ENCODE results near the gene PUS7L.

Gene PUS7L, protein sequence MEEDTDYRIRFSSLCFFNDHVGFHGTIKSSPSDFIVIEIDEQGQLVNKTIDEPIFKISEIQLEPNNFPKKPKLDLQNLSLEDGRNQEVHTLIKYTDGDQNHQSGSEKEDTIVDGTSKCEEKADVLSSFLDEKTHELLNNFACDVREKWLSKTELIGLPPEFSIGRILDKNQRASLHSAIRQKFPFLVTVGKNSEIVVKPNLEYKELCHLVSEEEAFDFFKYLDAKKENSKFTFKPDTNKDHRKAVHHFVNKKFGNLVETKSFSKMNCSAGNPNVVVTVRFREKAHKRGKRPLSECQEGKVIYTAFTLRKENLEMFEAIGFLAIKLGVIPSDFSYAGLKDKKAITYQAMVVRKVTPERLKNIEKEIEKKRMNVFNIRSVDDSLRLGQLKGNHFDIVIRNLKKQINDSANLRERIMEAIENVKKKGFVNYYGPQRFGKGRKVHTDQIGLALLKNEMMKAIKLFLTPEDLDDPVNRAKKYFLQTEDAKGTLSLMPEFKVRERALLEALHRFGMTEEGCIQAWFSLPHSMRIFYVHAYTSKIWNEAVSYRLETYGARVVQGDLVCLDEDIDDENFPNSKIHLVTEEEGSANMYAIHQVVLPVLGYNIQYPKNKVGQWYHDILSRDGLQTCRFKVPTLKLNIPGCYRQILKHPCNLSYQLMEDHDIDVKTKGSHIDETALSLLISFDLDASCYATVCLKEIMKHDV

GRCh38 chr12:43758728-43759563, at the start of gene PUS7L, which contains the start of gene IRAK4:
Gene PUS7L (minus strand): TSS chr12:43758790. CDS start chr12:43755245, 3,545 bp downstream.
Gene IRAK4 (plus strand): TSS chr12:43758951. CDS start chr12:43768112, 9,161 bp downstream.
- no peak for TF ChIP-seq CTCF (IDR thresholded peaks at IDR 0.05; ENCODE audit: insufficient read depth, low read depth, low read length, missing control alignments)
- H3K4me3 ChIP-seq (ENCODE audit: low read depth, low read length), result peak within 1 kb of the TSS; percentile 68
- peak; percentile 95 for DNase-seq (ENCODE audit: low read depth)

DNA sequence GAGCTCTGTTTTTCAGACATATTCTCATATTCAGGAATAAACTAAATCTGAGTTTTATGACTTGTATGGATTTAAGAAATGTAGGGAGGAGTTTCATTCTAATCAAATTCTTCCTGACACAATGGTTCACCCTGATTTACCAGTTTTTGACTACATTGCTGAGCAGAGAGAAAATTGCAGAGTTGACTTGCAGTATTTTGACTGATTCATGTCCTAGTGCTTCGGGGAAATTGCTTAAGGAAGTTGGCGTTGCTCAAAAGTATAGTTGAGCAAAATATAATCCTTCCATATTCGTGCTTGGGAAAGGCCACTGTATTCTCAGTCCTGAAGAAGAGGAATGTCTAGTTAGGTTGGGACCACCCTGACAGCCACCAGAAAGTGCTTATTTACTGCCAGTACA, 48.8 kb upstream of the PUS7L start:
- DNase-seq (ENCODE audit: low read depth), result no peak
- no peak overlapping the region for H3K4me3 ChIP-seq (ENCODE audit: low read depth, low read length)
- no peak for TF ChIP-seq CTCF (IDR thresholded peaks at IDR 0.05; ENCODE audit: insufficient read depth, low read depth, low read length, missing control alignments)

- DNase-seq (ENCODE audit: low read depth), result peak; percentile 9
- H3K4me3 ChIP-seq (ENCODE audit: low read depth, low read length), result peak overlapping the region; percentile 98
- no peak for TF ChIP-seq CTCF (IDR thresholded peaks at IDR 0.05; ENCODE audit: insufficient read depth, low read depth, low read length, missing control alignments)
These were observed 48.1 kb upstream of the PUS7L start for GRCh38 chr12:43806737-43807072.

- DNase-seq (ENCODE audit: low read depth), result peak; percentile 89
- H3K4me3 ChIP-seq (ENCODE audit: low read depth, low read length), result peak within 1 kb of the TSS; percentile 98
- TF ChIP-seq CTCF (IDR thresholded peaks at IDR 0.05; ENCODE audit: insufficient read depth, low read depth, low read length, missing control alignments), result peak; percentile 23
These were observed 47.5 kb upstream of the PUS7L start, which contains the start of gene TWF1 for GRCh38 chr12:43805860-43806736. Gene TWF1 (minus strand): TSS chr12:43806317. CDS start chr12:43806245, 72 bp downstream.

DNA sequence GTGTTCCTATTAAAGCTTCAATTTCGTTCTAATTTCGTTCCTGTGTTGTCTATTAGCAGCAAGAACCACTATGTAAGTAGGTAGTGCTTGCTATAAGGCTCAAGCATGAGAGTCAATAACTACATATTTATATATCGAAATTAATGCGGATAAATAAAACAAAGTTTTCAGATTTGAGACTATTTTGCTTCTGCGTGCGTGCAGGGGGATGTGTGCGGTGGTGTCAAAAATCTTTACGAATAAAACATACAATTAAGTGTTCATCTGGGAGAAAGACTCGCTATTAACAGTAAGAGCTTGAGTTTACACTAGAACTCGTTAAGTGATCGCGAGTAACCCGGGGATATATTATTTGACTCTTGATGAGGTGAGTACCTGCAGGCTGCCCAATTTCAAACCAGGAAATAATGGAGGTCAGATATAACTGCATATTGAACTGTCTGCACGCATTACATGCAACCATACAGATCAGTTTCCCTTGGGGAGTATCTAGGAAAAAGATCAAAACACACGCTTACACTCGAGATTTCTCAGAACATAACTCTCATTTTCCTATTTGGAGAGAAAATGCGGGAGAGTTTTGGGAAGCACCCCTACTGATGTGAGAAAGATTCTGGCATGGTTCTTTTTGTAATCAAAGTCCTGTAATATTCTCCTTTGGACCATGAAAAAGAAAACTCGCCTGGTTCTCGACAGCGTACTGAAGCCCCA, 46.7 kb upstream of the PUS7L start:
- peak overlapping the region; percentile 98 for H3K4me3 ChIP-seq (ENCODE audit: low read depth, low read length)
- TF ChIP-seq CTCF (IDR thresholded peaks at IDR 0.05; ENCODE audit: insufficient read depth, low read depth, low read length, missing control alignments), result no peak
- peak; percentile 36 for DNase-seq (ENCODE audit: low read depth)

All from GM12865 (cell line).